ENCODE measurements around the gene MDP1. TPM values are rescaled to one million over a fixed set of nuclear protein-coding genes. Genes with fewer than 3 reads are reported as not detected.
"Not testable (repeated sequence)": the region's sequence is repeated elsewhere in the genome, so short reads cannot be mapped to it uniquely, and the experiment has no call there.

Gene MDP1
- total RNA-seq, 1 donor: 14.8 TPM

DNA sequence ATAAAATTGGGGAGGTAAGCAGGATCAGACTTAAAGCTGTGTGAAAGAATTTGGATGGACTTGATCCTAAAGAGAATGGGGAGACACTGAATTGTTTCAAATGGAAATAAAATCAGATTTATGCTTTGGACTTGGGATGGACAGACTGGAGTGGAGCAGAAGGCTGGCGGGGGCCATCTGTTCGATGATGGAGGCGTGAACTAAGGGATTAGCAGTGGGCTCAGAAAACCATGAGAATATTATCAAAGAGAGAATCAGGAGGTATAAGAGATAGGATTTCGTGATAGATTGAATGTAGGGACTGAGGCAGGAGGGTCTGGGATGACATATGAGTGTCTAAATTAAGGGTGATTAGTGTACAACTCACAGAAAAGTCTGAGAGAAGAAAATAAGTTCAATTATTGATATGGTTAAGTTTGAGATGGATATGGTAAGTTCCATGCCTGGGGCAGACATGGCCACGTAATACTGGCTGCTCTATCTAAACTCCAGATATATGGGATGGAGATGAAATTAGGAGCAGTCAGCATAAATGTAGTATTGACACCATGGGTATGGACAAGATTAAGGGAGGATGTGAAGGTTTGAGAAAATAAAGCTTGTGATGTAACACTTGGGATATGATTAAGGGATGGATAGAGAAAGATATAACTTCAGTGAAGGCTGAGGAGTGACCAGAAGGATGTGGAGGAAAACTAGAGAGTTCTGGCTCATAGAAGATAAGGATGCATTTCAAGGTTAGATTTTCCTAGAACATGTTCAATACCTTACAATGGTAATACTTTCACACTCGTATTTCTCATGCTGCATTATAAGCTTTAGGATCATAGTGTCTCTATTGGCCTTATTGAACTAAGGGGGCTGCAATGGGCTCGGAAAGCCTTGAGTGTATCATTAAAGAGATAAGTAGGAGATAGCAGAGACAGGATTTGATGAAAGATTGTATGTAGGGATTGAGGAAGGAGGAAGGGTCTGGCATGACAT lies 11.4 kb downstream of the MDP1 start:
- Histone ChIP-seq H3K27me3 (ENCODE audit: insufficient read depth, low read length) (no peaks in the 10 kb centered on the region), H3K4me3 (ENCODE audit: insufficient read depth, low read length) (no peak overlapping the region), H3K79me2 (ENCODE audit: insufficient read depth, low read length) (peaks cover 16% of the 10 kb centered on the region), H3K36me3 (ENCODE audit: insufficient read depth, low read length) (peaks cover 56% of the 10 kb centered on the region), H3K4me1 (ENCODE audit: insufficient read depth, low read length) (no peaks in the 10 kb centered on the region), H3K9me3 (ENCODE audit: low read depth, low read length) (no peaks in the 10 kb centered on the region), H3K27ac (ENCODE audit: low read depth, low read length) (no peak overlapping the region), H2AFZ (ENCODE audit: low read length) (no peak overlapping the region), H4K20me1 (ENCODE audit: insufficient read depth, low read length) (no peaks in the 10 kb centered on the region), H3K4me2 (ENCODE audit: insufficient read depth, low read length) (no peak overlapping the region)
- DNase-seq (ENCODE audit: insufficient read length, low spot score, missing footprints): peak; percentile 18
- no peak for TF ChIP-seq CTCF (IDR thresholded peaks at IDR 0.05; ENCODE audit: extremely low read depth, low read depth, low read length)

GRCh38 chr14:24203249-24203886 lies 12.5 kb downstream of the MDP1 start:
- H3K9me3 ChIP-seq (ENCODE audit: low read depth, low read length); H3K27me3 ChIP-seq (ENCODE audit: insufficient read depth, low read length); H3K27ac ChIP-seq (ENCODE audit: low read depth, low read length); H3K4me1 ChIP-seq (ENCODE audit: insufficient read depth, low read length); H4K20me1 ChIP-seq (ENCODE audit: insufficient read depth, low read length); H3K4me2 ChIP-seq (ENCODE audit: insufficient read depth, low read length); H3K4me3 ChIP-seq (ENCODE audit: insufficient read depth, low read length); H2AFZ ChIP-seq (ENCODE audit: low read length): not testable (repeated sequence)
- Histone ChIP-seq H3K79me2 (ENCODE audit: insufficient read depth, low read length) (peaks cover 20% of the 10 kb centered on the region), H3K36me3 (ENCODE audit: insufficient read depth, low read length) (peaks cover 48% of the 10 kb centered on the region)
- DNase-seq (ENCODE audit: insufficient read length, low spot score, missing footprints): peak; percentile 21

DNA sequence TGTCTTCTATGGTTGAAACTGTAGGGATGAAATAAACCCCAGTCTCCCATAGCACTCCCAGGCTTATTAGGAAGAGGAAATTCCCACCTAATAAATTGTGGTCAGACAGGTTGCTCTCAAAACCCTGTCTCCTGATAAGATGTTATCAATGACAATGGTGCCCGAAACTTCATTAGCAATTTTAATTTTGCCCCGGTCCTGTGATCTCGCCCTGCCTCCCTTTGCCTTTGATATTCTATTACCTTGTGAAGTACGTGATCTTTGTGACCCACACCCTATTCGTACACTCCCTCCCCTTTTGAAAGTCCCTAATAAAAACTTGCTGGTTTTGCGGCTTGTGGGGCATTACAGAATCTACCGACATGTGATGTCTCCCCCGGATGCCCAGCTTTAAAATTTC lies 13.3 kb downstream of the MDP1 start:
- H3K4me3 ChIP-seq (ENCODE audit: insufficient read depth, low read length); H2AFZ ChIP-seq (ENCODE audit: low read length); DNase-seq (ENCODE audit: insufficient read length, low spot score, missing footprints); H3K27me3 ChIP-seq (ENCODE audit: insufficient read depth, low read length); H3K9me3 ChIP-seq (ENCODE audit: low read depth, low read length); H3K4me1 ChIP-seq (ENCODE audit: insufficient read depth, low read length); H3K4me2 ChIP-seq (ENCODE audit: insufficient read depth, low read length); H4K20me1 ChIP-seq (ENCODE audit: insufficient read depth, low read length); H3K27ac ChIP-seq (ENCODE audit: low read depth, low read length): not testable (repeated sequence)
- Histone ChIP-seq H3K36me3 (ENCODE audit: insufficient read depth, low read length) (peaks cover 40% of the 10 kb centered on the region), H3K79me2 (ENCODE audit: insufficient read depth, low read length) (peaks cover 17% of the 10 kb centered on the region)

DNA sequence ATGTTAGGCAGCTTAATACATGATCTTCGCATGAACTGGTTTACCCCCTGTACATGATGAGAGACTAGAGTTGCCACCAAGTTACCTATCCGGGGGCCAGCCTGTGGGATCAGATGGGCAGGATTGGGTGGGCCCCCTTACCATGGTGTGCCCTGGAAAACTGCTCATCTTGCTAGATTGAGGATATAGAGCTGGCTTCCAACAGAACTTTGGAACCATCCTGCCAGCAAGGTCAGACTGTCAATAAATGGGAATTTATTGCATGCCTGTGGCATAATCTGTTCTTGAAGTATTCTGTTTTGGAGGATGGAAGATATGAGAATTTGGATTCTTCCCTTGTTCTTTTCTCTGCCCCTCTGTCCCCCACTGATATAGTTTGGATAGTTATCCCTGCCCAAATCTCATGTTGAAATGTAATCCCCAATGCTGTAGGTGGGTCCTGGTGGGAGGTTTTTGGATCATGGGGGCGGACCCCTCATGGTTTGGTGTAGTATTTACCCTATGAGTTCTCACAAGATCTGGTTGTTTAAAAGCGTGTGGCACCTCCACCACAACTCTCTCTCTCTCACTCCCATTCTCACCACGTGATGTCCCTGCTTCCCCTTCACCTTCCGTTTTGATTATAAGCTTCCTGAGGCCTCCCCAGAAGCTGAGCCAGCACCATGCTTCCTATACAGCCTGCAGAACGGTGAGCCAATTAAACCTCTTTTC lies 16.9 kb downstream of the MDP1 start:
- Histone ChIP-seq H4K20me1 (ENCODE audit: insufficient read depth, low read length) (no peaks in the 10 kb centered on the region), H3K4me3 (ENCODE audit: insufficient read depth, low read length) (no peak overlapping the region), H3K9me3 (ENCODE audit: low read depth, low read length) (no peaks in the 10 kb centered on the region), H3K36me3 (ENCODE audit: insufficient read depth, low read length) (peaks cover 15% of the 10 kb centered on the region), H3K79me2 (ENCODE audit: insufficient read depth, low read length) (peaks cover 43% of the 10 kb centered on the region), H3K4me1 (ENCODE audit: insufficient read depth, low read length) (peaks cover 19% of the 10 kb centered on the region), H3K4me2 (ENCODE audit: insufficient read depth, low read length) (no peak overlapping the region), H2AFZ (ENCODE audit: low read length) (no peak overlapping the region), H3K27me3 (ENCODE audit: insufficient read depth, low read length) (no peaks in the 10 kb centered on the region), H3K27ac (ENCODE audit: low read depth, low read length) (no peak overlapping the region)
- DNase-seq (ENCODE audit: insufficient read length, low spot score, missing footprints): peak; percentile 38
- TF ChIP-seq CTCF (IDR thresholded peaks at IDR 0.05; ENCODE audit: extremely low read depth, low read depth, low read length): no peak

All from osteoblast (primary cell).